GM23338 (cell line): Measurements from ENCODE around the gene AGTRAP.

Experiments
- CREB1 ChIP-seq: fragments of 250-450 bp; sonication (Bioruptor Pico); IDR thresholded peaks from 2 replicates; pipeline ENCODE4 v1.5.0; 2020; ENCODE audit warnings: low read depth, mild to moderate bottlenecking, moderate library complexity
- EZH2 ChIP-seq: fragments of 200-600 bp; sonication (generic); IDR thresholded peaks from one replicate; pipeline ENCODE4 v1.8.0; 2017; ENCODE audit warnings: antibody characterized with exemption, mild to moderate bottlenecking, low read depth; ENCODE audit not compliant: unreplicated experiment
- EZH2phosphoT487 ChIP-seq: fragments of 200-600 bp; sonication (generic); IDR thresholded peaks from one replicate; pipeline ENCODE4 v1.8.1; 2018; ENCODE audit warnings: antibody characterized with exemption; ENCODE audit not compliant: unreplicated experiment
- JUNB ChIP-seq: IDR thresholded peaks from one replicate; pipeline ENCODE4 v1.6.1; 2016; ENCODE audit warnings: antibody characterized with exemption; ENCODE audit not compliant: unreplicated experiment
- POLR2AphosphoS5 ChIP-seq: IDR thresholded peaks from 2 replicates; pipeline ENCODE4 v1.6.1; 2016; ENCODE audit warnings: antibody characterized with exemption, low read depth
- TF ChIP-seq, protein P1 (sequence below), 2 experiments: fragments of 200-600 bp in 1 of 2; sonication (generic) in 1 of 2; conservative IDR thresholded peaks; 2 replicates each; pipeline versions ENCODE4 v1.5.1 to v1.6.1; 2016 to 2017; ENCODE audit warnings: antibody characterized with exemption in 2 of 2, low read depth in 2 of 2, mild to moderate bottlenecking in 2 of 2, moderate library complexity in 1 of 2
- TF ChIP-seq, protein P2 (sequence below): IDR thresholded peaks from one replicate; pipeline ENCODE4 v1.6.1; 2018; ENCODE audit warnings: antibody characterized with exemption; ENCODE audit not compliant: unreplicated experiment

DNA sequence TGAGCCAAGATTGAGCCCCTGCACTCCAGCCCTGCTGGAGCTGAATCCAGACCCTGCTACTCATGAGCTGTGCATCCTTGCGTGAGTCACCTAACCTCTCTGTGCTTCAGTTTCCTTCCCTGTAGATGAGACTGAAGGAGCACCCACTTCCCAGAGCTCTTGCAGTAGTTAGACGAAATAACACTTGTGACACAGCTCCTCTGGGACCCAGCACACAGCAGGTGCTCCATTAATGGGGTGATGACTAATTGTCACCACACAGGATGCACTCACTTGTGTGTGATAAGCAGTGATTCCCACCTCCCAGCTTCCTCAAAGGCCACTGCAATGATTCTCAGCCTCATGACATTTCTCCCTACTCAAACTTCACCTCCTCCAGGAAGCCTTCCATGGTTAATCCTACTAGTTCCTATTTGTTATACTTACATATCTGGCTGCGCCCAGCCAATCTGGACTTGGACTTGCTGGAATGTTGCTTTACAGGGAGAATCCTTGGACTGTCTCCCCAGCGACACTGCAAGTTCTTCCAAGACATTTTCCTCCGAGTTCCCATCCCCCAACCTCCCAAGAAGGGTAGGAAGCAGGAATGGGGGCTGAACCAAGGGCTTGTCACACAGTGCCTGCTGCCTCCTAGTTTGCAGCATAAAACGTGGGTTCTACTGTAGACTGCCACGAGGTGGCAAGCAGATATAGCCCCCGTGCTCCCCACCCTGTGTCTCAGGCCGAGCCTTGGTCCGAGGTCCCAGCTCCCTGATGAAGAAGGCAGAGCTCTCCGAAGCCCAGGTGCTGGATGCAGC lies 27.2 kb upstream of the AGTRAP start:
- TF ChIP-seq POLR2AphosphoS5 (no peak), CREB1 (CRISPR knock-in tag) (no peak), EZH2 (no peak), EZH2phosphoT487 (no peak), JUNB (no peak)
- TF ChIP-seq, protein P1, sequence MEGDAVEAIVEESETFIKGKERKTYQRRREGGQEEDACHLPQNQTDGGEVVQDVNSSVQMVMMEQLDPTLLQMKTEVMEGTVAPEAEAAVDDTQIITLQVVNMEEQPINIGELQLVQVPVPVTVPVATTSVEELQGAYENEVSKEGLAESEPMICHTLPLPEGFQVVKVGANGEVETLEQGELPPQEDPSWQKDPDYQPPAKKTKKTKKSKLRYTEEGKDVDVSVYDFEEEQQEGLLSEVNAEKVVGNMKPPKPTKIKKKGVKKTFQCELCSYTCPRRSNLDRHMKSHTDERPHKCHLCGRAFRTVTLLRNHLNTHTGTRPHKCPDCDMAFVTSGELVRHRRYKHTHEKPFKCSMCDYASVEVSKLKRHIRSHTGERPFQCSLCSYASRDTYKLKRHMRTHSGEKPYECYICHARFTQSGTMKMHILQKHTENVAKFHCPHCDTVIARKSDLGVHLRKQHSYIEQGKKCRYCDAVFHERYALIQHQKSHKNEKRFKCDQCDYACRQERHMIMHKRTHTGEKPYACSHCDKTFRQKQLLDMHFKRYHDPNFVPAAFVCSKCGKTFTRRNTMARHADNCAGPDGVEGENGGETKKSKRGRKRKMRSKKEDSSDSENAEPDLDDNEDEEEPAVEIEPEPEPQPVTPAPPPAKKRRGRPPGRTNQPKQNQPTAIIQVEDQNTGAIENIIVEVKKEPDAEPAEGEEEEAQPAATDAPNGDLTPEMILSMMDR (conservative IDR thresholded peaks at IDR 0.05; ENCODE audit: low read depth in 2 of 2) = no peak
- TF ChIP-seq, protein P2, sequence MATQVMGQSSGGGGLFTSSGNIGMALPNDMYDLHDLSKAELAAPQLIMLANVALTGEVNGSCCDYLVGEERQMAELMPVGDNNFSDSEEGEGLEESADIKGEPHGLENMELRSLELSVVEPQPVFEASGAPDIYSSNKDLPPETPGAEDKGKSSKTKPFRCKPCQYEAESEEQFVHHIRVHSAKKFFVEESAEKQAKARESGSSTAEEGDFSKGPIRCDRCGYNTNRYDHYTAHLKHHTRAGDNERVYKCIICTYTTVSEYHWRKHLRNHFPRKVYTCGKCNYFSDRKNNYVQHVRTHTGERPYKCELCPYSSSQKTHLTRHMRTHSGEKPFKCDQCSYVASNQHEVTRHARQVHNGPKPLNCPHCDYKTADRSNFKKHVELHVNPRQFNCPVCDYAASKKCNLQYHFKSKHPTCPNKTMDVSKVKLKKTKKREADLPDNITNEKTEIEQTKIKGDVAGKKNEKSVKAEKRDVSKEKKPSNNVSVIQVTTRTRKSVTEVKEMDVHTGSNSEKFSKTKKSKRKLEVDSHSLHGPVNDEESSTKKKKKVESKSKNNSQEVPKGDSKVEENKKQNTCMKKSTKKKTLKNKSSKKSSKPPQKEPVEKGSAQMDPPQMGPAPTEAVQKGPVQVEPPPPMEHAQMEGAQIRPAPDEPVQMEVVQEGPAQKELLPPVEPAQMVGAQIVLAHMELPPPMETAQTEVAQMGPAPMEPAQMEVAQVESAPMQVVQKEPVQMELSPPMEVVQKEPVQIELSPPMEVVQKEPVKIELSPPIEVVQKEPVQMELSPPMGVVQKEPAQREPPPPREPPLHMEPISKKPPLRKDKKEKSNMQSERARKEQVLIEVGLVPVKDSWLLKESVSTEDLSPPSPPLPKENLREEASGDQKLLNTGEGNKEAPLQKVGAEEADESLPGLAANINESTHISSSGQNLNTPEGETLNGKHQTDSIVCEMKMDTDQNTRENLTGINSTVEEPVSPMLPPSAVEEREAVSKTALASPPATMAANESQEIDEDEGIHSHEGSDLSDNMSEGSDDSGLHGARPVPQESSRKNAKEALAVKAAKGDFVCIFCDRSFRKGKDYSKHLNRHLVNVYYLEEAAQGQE = no peak
